CD4-positive, alpha-beta memory T cell (primary cell): ENCODE results near the gene HENMT1. TPM values are rescaled to one million over a fixed set of nuclear protein-coding genes. Genes with fewer than 3 reads are reported as not detected.
"Not testable (repeated sequence)": the region's sequence is repeated elsewhere in the genome, so short reads cannot be mapped to it uniquely, and the experiment has no call there.

ENCODE experiments used
- CTCF ChIA-PET: fragments of 350-600 bp; sonication (Branson Sonifier 250); formaldehyde crosslinking; loops from one replicate; lab custom pipeline; 2021; ENCODE audit warnings: inconsistent platforms; ENCODE audit not compliant: partially characterized antibody; lab: Charles Lee
- POLR2A ChIA-PET: fragments of 350-600 bp; sonication (Branson Sonifier 250); formaldehyde crosslinking; loops from one replicate; lab custom pipeline; 2021; ENCODE audit not compliant: partially characterized antibody; lab: Charles Lee
- DNase-seq, 5 donors: peaks; one replicate each; pipeline versions ENCODE4 v3.0.0 to v3.0.0-alpha.2; 2020 to 2022; ENCODE audit warnings: mixed read lengths in 1 of 5
- H3K27ac ChIP-seq: one replicate; pipeline ENCODE4 v1.7.0; 2013; ENCODE audit warnings: low read depth, low read length
- H3K27me3 ChIP-seq: 2 replicates; pipeline ENCODE4 v1.7.0; 2013; ENCODE audit warnings: mild to moderate bottlenecking, low read length, moderate library complexity; ENCODE audit not compliant: insufficient read depth
- H3K36me3 ChIP-seq: 2 replicates; pipeline ENCODE4 v1.7.0; 2013; ENCODE audit warnings: mild to moderate bottlenecking, low read length, moderate library complexity; ENCODE audit not compliant: insufficient read depth
- H3K4me1 ChIP-seq: 2 replicates; pipeline ENCODE4 v1.7.0; 2013; ENCODE audit warnings: mild to moderate bottlenecking, low read length, moderate library complexity; ENCODE audit not compliant: insufficient read depth
- H3K4me3 ChIP-seq, 2 donors: one replicate each; pipeline ENCODE4 v1.7.0; 2013; ENCODE audit warnings: low read length in 2 of 2, mild to moderate bottlenecking in 1 of 2
- H3K9me3 ChIP-seq, 2 donors: one replicate each; pipeline ENCODE4 v1.7.0; 2013; ENCODE audit warnings: low read length in 2 of 2, control low read depth in 1 of 2; ENCODE audit not compliant: control insufficient read depth in 1 of 2
- H3K27ac Mint-ChIP-seq, 7 donors: one replicate each; pipeline ENCODE4 v1.8.0; 2020 to 2021; ENCODE audit warnings: mixed read lengths in 7 of 7, mild to moderate bottlenecking in 6 of 7, inconsistent platforms in 3 of 7, moderate library complexity in 3 of 7
- H3K27me3 Mint-ChIP-seq, 2 donors: one replicate each; pipeline ENCODE4 v1.8.0; 2020 to 2021; ENCODE audit warnings: mixed read lengths in 2 of 2
- H3K36me3 Mint-ChIP-seq, 2 donors: one replicate each; pipeline ENCODE4 v1.8.0; 2020 to 2021; ENCODE audit warnings: mixed read lengths in 2 of 2, inconsistent platforms in 1 of 2, mild to moderate bottlenecking in 1 of 2
- H3K4me1 Mint-ChIP-seq, 4 donors: one replicate each; pipeline ENCODE4 v1.8.0; 2020 to 2021; ENCODE audit warnings: mixed read lengths in 4 of 4, mild to moderate bottlenecking in 1 of 4
- H3K4me3 Mint-ChIP-seq, 8 donors: one replicate each; pipeline ENCODE4 v1.8.0; 2020 to 2021; ENCODE audit warnings: mixed read lengths in 8 of 8, mild to moderate bottlenecking in 7 of 8, moderate library complexity in 6 of 8, inconsistent platforms in 3 of 8
- H3K9me3 Mint-ChIP-seq, 8 donors: one replicate each; pipeline ENCODE4 v1.8.0; 2020 to 2021; ENCODE audit warnings: mixed read lengths in 8 of 8, mild to moderate bottlenecking in 5 of 8, inconsistent platforms in 3 of 8, moderate library complexity in 1 of 8
- intact Hi-C: fragments of 100-400 bp; cut with micrococcal nuclease; formaldehyde crosslinking; loops from one replicate; pipeline ENCODE4 v1.15.1; 2023
- polyA plus RNA-seq, 2 donors: library from polyadenylated mRNA; unstranded; fragments of 300-500 nt; fragmentation: Illumina TruSeq; gene quantifications; one replicate each; pipeline ENCODE4 v1.2.3, GENCODE V29; 2021
- total RNA-seq, 2 experiments: library from RNA; stranded (reverse); gene quantifications; one replicate each; pipeline ENCODE4 v1.2.3, GENCODE V29; 2021

The HENMT1 gene
- total and polyA plus RNA-seq, 4 experiments from 2014 or later: 19.1 to 33.9 (median 26.3) TPM

DNA sequence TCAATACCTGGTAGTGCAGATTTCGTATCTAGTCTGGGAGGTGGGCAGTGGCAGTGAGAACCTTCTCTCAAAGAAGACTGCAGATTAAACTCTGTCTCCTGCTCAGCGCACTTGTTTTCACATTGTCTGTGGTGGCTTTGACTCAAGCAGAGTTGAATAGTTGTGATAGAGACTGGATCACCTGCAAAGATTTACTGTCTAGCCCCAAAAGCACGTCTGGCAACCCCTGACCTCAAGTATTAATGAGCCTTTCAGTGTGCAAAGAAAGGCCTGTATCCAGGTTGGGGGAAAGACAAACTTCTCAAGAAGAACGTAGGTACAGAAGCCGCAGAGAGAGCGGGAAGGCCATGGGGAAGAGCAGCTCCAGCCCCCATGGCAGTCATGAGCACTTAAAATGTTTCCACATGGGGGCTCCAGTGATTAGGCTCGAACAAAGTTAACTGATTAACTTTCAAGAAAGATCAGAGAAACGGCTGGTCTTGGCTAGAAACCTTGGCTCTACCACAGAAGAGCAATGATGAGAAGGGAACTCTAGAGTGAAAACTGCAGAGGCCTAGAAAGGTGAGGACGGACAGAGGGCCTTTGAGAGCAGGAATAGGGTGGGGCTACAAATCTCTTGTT is 15.2 kb downstream of the HENMT1 start:
- H3K27ac Mint-ChIP-seq: peak overlapping the region; percentile 96 to 99 (median 99)
- intact Hi-C loops: loop anchor here (1.0 to 10.0 kb wide), 6 partner anchors 47 to 861 kb away; partner anchors contain the start of genes ELAPOR1, PRPF38B, SLC25A24 and STXBP3
- H3K27me3 ChIP-seq: no peaks in the 10 kb centered on the region
- H3K4me3 Mint-ChIP-seq: peak overlapping the region; percentile 62 to 88 (median 80)
- H3K36me3 ChIP-seq: no peaks in the 10 kb centered on the region
- CTCF ChIA-PET: interaction anchor here (0.7 to 5.6 kb wide), 12 partner anchors 9 to 445 kb away, joined by 3 to 153 read pairs (median 7); partner anchors contain the start of genes EEIG2, HENMT1, PRPF38B and SLC25A24
- no peaks in the 10 kb centered on the region for H3K27me3 Mint-ChIP-seq
- peak overlapping the region; percentile 57 for H3K27ac ChIP-seq
- H3K9me3 ChIP-seq: peaks cover 0 to 4% of the 10 kb centered on the region in 2 donors
- peak in 2 of 5 donors; percentile 3 to 45 for DNase-seq
- POLR2A ChIA-PET: interaction anchor here (0.9 to 10.7 kb wide), 22 partner anchors 10 to 567 kb away, joined by 3 to 536 read pairs (median 8); partner anchors contain the start of genes EEIG2, ELAPOR1, HENMT1 and PRPF38B
- peaks cover 0 to 16% (median 7%) of the 10 kb centered on the region in 8 donors for H3K9me3 Mint-ChIP-seq
- H3K36me3 Mint-ChIP-seq: peaks cover 31 to 36% of the 10 kb centered on the region in 2 donors
- peaks cover 52 to 65% (median 58%) of the 10 kb centered on the region in 4 donors for H3K4me1 Mint-ChIP-seq
- peaks cover 56% of the 10 kb centered on the region for H3K4me1 ChIP-seq
- H3K4me3 ChIP-seq: peak overlapping the region; percentile 4 to 39

DNA sequence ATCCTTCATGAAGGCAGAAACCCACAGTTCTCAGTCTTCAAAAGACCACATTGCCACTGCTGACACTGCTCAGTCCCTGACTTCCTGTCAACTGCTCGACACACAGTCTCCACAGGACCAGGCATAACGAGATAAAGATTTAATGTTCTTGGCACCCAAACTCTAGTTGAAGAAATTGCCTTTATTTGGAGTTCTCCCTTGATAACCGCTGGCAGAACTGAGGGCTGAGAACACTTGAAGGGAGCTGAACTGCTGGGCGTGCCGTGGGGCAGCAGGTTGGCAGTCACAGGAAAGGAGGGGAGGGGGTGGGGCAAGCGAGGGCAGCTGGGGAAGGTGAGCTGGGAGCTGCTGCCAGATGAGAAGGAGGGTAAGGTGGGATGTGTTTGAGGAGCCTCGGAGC is 15.9 kb downstream of the HENMT1 start:
- CTCF ChIA-PET: interaction anchor here (0.7 to 5.6 kb wide), 15 partner anchors 10 to 444 kb away, joined by 3 to 153 read pairs (median 4); partner anchors contain the start of genes EEIG2, HENMT1, PRPF38B and SLC25A24
- H3K36me3 Mint-ChIP-seq: peaks cover 26 to 32% of the 10 kb centered on the region in 2 donors
- Histone ChIP-seq H3K4me1 (peaks cover 59% of the 10 kb centered on the region), H3K4me3 (peak overlapping the region; percentile 4 to 39), H3K27ac (peak overlapping the region; percentile 57), H3K9me3 (peaks cover 0 to 4% of the 10 kb centered on the region in 2 donors), H3K27me3 (no peaks in the 10 kb centered on the region), H3K36me3 (no peaks in the 10 kb centered on the region)
- H3K27me3 Mint-ChIP-seq: no peaks in the 10 kb centered on the region
- H3K9me3 Mint-ChIP-seq: peaks cover 0 to 16% (median 7%) of the 10 kb centered on the region in 8 donors
- peak overlapping the region; percentile 78 to 88 (median 81) for H3K4me3 Mint-ChIP-seq
- peaks cover 58 to 71% (median 63%) of the 10 kb centered on the region in 4 donors for H3K4me1 Mint-ChIP-seq
- DNase-seq: peak; percentile 59 to 73 (median 67)
- POLR2A ChIA-PET: interaction anchor here (0.8 to 10.7 kb wide), 16 partner anchors 11 to 568 kb away, joined by 3 to 536 read pairs (median 6); partner anchors contain the start of genes EEIG2, HENMT1, PRPF38B and SLC25A24
- H3K27ac Mint-ChIP-seq: peak overlapping the region; percentile 96 to 99 (median 99)
- intact Hi-C loops: loop anchor here (5.0 to 10.0 kb wide), 3 partner anchors 443 to 860 kb away; partner anchors contain the start of genes ELAPOR1 and SLC25A24

DNA sequence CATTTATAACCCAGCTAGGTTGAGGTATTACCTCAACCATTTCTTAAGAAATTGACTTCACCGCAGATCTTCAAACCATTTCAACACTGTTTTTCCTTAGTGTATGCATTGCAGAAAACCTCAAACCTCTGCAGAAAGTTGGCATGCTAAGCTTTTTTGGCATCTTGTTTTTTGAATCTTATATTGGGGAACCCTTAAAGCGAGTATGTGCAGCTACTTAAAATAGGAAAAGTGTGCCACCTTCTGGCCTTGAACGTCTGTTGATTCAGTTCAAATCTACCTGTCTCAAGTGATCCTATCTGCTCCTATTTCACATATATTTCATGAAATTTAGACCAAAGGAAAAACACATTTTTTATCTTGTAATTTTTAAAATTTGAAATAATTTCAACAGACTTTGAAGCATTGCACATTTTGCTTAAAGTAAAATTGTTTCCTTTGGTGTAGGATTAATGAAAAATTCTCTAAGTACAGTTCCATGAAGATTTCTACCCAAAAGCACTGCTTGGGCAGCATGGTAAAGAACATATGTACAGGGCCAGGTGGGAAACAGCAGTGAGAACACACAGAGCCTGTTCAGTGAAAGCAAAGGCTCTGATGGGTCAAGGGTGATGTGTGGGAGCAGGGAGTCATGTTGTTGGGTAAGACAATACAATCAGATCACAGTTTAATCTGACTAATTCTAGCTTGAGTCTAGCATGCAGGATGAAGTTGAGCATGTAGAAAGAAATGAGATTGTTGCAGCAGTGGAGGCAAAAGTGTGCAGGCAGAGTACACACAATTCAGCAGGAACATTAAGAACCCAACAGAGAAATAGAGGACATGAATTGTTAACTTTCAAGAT is 17.2 kb downstream of the HENMT1 start:
- Histone ChIP-seq H3K4me1 (peaks cover 64% of the 10 kb centered on the region), H3K9me3 (peaks cover 0 to 4% of the 10 kb centered on the region in 2 donors), H3K36me3 (no peaks in the 10 kb centered on the region), H3K27ac (peak overlapping the region; percentile 57), H3K4me3 (no peak overlapping the region), H3K27me3 (no peaks in the 10 kb centered on the region)
- Mint-ChIP-seq H3K4me1 (peaks cover 59 to 76% (median 68%) of the 10 kb centered on the region in 4 donors), H3K27ac (peak overlapping the region; percentile 91 to 99 (median 98)), H3K36me3 (peaks cover 22 to 24% of the 10 kb centered on the region in 2 donors), H3K9me3 (peaks cover 0 to 13% (median 7%) of the 10 kb centered on the region in 8 donors), H3K4me3 (peak overlapping the region in 7 of 8 donors; percentile 4 to 52 (median 17)), H3K27me3 (no peaks in the 10 kb centered on the region)
- CTCF ChIA-PET: interaction anchor here (0.7 to 5.6 kb wide), 34 partner anchors 9 to 431 kb away, joined by 3 to 153 read pairs (median 4); partner anchors contain the start of genes EEIG2, HENMT1 and PRPF38B
- peak; percentile 57 to 73 (median 69) for DNase-seq
- intact Hi-C loops: loop anchor here (1.0 to 10.0 kb wide), 4 partner anchors 82 to 859 kb away; no protein-coding TSS in a partner anchor
- POLR2A ChIA-PET: interaction anchor here (0.8 to 10.7 kb wide), 14 partner anchors 9 to 443 kb away, joined by 3 to 536 read pairs (median 10); partner anchors contain the start of genes EEIG2, HENMT1, PRPF38B and SLC25A24

DNA sequence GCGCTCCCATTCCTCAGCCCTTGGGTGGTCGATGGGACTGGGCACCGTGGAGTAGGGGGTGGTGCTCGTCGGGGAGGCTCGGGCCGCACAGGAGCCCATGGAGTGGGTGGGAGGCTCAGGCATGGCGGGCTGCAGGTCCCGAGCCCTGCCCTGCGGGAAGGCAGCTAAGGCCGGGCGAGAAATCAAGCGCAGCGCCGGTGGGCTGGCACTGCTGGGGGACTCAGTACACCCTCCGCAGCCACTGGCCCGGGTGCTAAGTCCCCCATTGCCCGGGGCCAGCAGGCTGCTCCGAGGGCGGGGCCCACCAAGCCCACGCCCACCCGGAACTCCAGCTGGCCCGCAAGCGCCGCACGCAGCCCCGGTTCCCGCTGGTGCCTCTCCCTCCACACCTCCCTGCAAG is 20.0 kb downstream of the HENMT1 start:
- H3K27ac ChIP-seq, H3K27me3 ChIP-seq, H3K27ac Mint-ChIP-seq, H3K27me3 Mint-ChIP-seq, H3K36me3 ChIP-seq, DNase-seq, H3K4me3 Mint-ChIP-seq, H3K4me3 ChIP-seq, H3K9me3 Mint-ChIP-seq, H3K9me3 ChIP-seq: not testable (repeated sequence)
- CTCF ChIA-PET: interaction anchor here (0.7 to 1.2 kb wide), 5 partner anchors 52 to 129 kb away, joined by 3 to 5 read pairs (median 4); partner anchors contain the start of genes EEIG2 and PRPF38B
- Mint-ChIP-seq H3K36me3 (peaks cover 6 to 11% of the 10 kb centered on the region in 2 donors), H3K4me1 (peaks cover 36 to 52% (median 45%) of the 10 kb centered on the region in 4 donors)
- intact Hi-C loops: loop anchor here (10.0 kb wide), 1 partner anchor 856 kb away; no protein-coding TSS in a partner anchor
- POLR2A ChIA-PET: interaction anchor here (1.1 to 1.3 kb wide), 2 partner anchors 20 to 80 kb away, joined by 3 to 4 read pairs; partner anchors contain the start of gene HENMT1
- peaks cover 43% of the 10 kb centered on the region for H3K4me1 ChIP-seq

DNA sequence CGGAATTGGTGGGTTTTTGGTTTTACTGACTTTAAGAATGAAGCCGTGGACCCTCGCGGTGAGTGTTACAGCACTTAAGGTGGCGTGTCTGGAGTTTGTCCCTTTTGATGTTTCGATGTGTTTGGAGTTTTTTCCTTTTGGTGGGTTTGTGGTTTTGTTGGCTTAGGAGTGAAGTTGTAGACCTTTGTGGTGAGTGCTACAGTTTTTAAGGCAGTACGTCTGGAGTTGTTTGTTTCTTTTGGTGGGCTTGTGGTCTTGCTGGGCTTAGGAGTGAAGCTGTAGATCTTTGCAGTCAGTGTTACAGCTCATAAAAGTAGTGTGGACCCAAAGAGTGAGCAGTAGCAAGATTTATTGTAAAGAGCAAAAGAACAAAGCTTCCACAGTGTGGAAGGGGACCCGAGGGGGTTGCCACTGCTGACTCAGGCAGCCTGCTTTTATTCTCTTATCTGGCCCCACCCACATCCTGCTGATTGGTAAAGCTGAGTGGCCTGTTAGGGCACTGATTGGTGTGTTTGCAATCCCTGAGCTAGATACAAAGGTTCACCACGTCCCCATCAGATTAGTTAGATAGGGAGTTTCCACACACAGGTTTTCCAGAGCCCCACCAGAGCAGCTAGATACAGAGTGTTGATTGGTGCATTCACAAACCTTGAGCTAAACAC is 20.9 kb downstream of the HENMT1 start:
- H3K36me3 Mint-ChIP-seq: peaks cover 13 to 19% of the 10 kb centered on the region in 2 donors
- no peak overlapping the region for H3K27ac ChIP-seq
- no peaks in the 10 kb centered on the region for H3K27me3 Mint-ChIP-seq
- POLR2A ChIA-PET: interaction anchor here (1.0 to 1.3 kb wide), 3 partner anchors 21 to 460 kb away, joined by 3 to 4 read pairs (median 3); partner anchors contain the start of gene HENMT1
- H3K4me3 Mint-ChIP-seq: peak overlapping the region in 5 of 8 donors; percentile 3 to 59 (median 57)
- CTCF ChIA-PET: interaction anchor here (0.7 to 1.2 kb wide), 6 partner anchors 52 to 128 kb away, joined by 3 to 5 read pairs (median 4); partner anchors contain the start of genes EEIG2 and PRPF38B
- H3K4me1 Mint-ChIP-seq: peaks cover 28 to 44% (median 36%) of the 10 kb centered on the region in 4 donors
- no peaks in the 10 kb centered on the region for H3K9me3 ChIP-seq
- peak overlapping the region; percentile 48 to 94 (median 70) for H3K27ac Mint-ChIP-seq
- no peak overlapping the region for H3K4me3 ChIP-seq
- H3K9me3 Mint-ChIP-seq: no peaks in the 10 kb centered on the region
- peaks cover 4% of the 10 kb centered on the region for H3K36me3 ChIP-seq
- intact Hi-C loops: loop anchor here (10.0 kb wide), 1 partner anchor 855 kb away; no protein-coding TSS in a partner anchor
- no peaks in the 10 kb centered on the region for H3K27me3 ChIP-seq
- peak in 4 of 5 donors; percentile 25 to 77 (median 34) for DNase-seq
- peaks cover 34% of the 10 kb centered on the region for H3K4me1 ChIP-seq

DNA sequence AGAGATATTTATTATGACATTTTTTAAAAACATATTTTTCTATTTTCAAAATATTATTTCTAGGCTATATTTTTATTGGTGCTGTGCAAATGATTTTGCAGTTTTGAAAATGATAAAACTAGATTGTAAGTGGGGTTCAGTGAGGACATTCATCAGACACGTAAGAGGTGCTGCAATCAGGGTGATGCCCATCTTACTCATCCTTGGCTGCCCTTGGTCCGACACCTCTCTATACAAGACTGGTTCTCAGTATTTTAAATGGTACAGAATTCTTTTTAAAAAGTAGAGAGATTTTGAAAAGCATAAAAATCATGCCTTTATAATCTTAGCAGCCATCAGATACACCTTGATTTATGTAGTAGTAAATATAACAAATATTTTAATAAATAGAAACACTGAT is 24.0 kb downstream of the HENMT1 start:
- Histone ChIP-seq H3K36me3 (peaks cover 4% of the 10 kb centered on the region), H3K9me3 (no peaks in the 10 kb centered on the region), H3K27me3 (no peaks in the 10 kb centered on the region), H3K27ac (no peak overlapping the region), H3K4me1 (peaks cover 8% of the 10 kb centered on the region), H3K4me3 (no peak overlapping the region)
- POLR2A ChIA-PET: no interaction called here
- H3K4me3 Mint-ChIP-seq: no peak overlapping the region
- DNase-seq: no peak
- H3K4me1 Mint-ChIP-seq: peaks cover 7 to 15% (median 11%) of the 10 kb centered on the region in 4 donors
- H3K9me3 Mint-ChIP-seq: no peaks in the 10 kb centered on the region
- peaks cover 25 to 39% of the 10 kb centered on the region in 2 donors for H3K36me3 Mint-ChIP-seq
- no peak overlapping the region for H3K27ac Mint-ChIP-seq
- intact Hi-C loops: no loop called here
- H3K27me3 Mint-ChIP-seq: no peaks in the 10 kb centered on the region
- CTCF ChIA-PET: no interaction called here
